HG02973 (cell line): ENCODE data around the gene FAM53A.

Experiments
- ATAC-seq: cut with Tn5 transposase; IDR thresholded peaks from one replicate; pipeline ENCODE4 v1.9.1; 2021; ENCODE audit warnings: moderate library complexity; ENCODE audit not compliant: unreplicated experiment

FAM53A gene

GRCh38 chr4:1683736-1684505 lies at the start of gene FAM53A:
Gene FAM53A, minus strand, starts transcription at chr4:1684313. Its CDS starts 15,572 bp downstream, at chr4:1668741.
- ATAC-seq = peak; percentile 84

- no peak for ATAC-seq
Observed at GRCh38 chr4:1732911-1733310, 48.8 kb upstream of the FAM53A start.

GRCh38 chr4:1731180-1731579 lies 47.1 kb upstream of the FAM53A start:
- ATAC-seq = no peak

- no peak for ATAC-seq
Observed at GRCh38 chr4:1730532-1731135, 46.5 kb upstream of the FAM53A start.

- ATAC-seq = no peak
Observed at GRCh38 chr4:1728061-1728980, 44.2 kb upstream of the FAM53A start.

- no peak for ATAC-seq
Observed at GRCh38 chr4:1727117-1728031, 43.3 kb upstream of the FAM53A start.

- no peak for ATAC-seq
Observed at GRCh38 chr4:1726146-1726934, 42.2 kb upstream of the FAM53A start.

- no peak for ATAC-seq
Observed at GRCh38 chr4:1725521-1725920, 41.4 kb upstream of the FAM53A start.

- ATAC-seq = no peak
Observed at GRCh38 chr4:1723131-1723801, 39.2 kb upstream of the FAM53A start.

- ATAC-seq = no peak
Observed at GRCh38 chr4:1722551-1723118, 38.5 kb upstream of the FAM53A start.

- no peak for ATAC-seq
Observed at GRCh38 chr4:1721666-1722550, 37.8 kb upstream of the FAM53A start.

- ATAC-seq = peak; percentile 69
Observed at GRCh38 chr4:1721003-1721665, 37.0 kb upstream of the FAM53A start, which contains the start of the genes TACC3 and TMEM129. Gene TACC3, plus strand, starts transcription at chr4:1721521. Its CDS starts 1,901 bp downstream, at chr4:1723422. Gene TMEM129, minus strand, starts transcription at chr4:1721323. Its CDS starts 486 bp downstream, at chr4:1720837.

GRCh38 chr4:1720163-1720983 lies 36.3 kb upstream of the FAM53A start:
- peak; percentile 14 for ATAC-seq

- no peak for ATAC-seq
Observed at GRCh38 chr4:1718095-1718850, 34.2 kb upstream of the FAM53A start.
